Lung (tissue), 12 donors: Measurements from ENCODE around the gene ACOT7. TPM values are rescaled to one million over a fixed set of nuclear protein-coding genes. Genes with fewer than 3 reads are reported as not detected.

Experiments
- ATAC-seq: fragments of 200-7000 bp; cut with Tn5 transposase; one replicate; pipeline ENCODE4 v1.9.1; 2020; ENCODE audit warnings: moderate number of reproducible peaks; ENCODE audit not compliant: insufficient read depth, low FRiP score
- DNase-seq, 3 donors: peaks; one replicate each; pipeline ENCODE4 v3.0.0-alpha.2; 2013 to 2017
- H3K27ac ChIP-seq, 2 donors: one replicate each; pipeline ENCODE4 v1.5.1; 2013; ENCODE audit warnings: mild to moderate bottlenecking in 2 of 2, moderate library complexity in 2 of 2, control low read depth in 1 of 2, inconsistent platforms in 1 of 2, low read depth in 1 of 2, low read length in 1 of 2
- H3K27me3 ChIP-seq, 3 donors: one replicate each; pipeline ENCODE4 v1.5.1; 2013; ENCODE audit warnings: low read length in 2 of 3; ENCODE audit not compliant: control insufficient read depth in 3 of 3, insufficient read depth in 3 of 3
- H3K36me3 ChIP-seq, 4 donors: one replicate each; pipeline ENCODE4 v1.5.1; 2013; ENCODE audit warnings: low read length in 4 of 4, mild to moderate bottlenecking in 1 of 4, moderate library complexity in 1 of 4; ENCODE audit not compliant: control insufficient read depth in 4 of 4, insufficient read depth in 4 of 4
- H3K4me1 ChIP-seq, 5 donors: one replicate each; pipeline ENCODE4 v1.5.1; 2013; ENCODE audit warnings: low read length in 5 of 5, mild to moderate bottlenecking in 2 of 5, moderate library complexity in 1 of 5; ENCODE audit not compliant: control insufficient read depth in 5 of 5, insufficient read depth in 5 of 5
- H3K4me3 ChIP-seq: one replicate; pipeline ENCODE4 v1.5.1; 2013; ENCODE audit warnings: mild to moderate bottlenecking, control low read depth, moderate library complexity
- H3K9ac ChIP-seq, 2 donors: one replicate each; pipeline ENCODE4 v1.5.1; 2013; ENCODE audit warnings: low read length in 2 of 2, control low read depth in 1 of 2; ENCODE audit not compliant: insufficient read depth in 1 of 2
- H3K9me3 ChIP-seq, 4 donors: one replicate each; pipeline ENCODE4 v1.5.1; 2013; ENCODE audit warnings: low read length in 3 of 4, mild to moderate bottlenecking in 1 of 4, moderate library complexity in 1 of 4; ENCODE audit not compliant: control insufficient read depth in 4 of 4, insufficient read depth in 3 of 4
- WGBS, 2 donors: extraction: QIAGEN DNeasy Blood & Tissue Kit; methylation state at CpG; one replicate each; pipeline ENCODE4 v1.1.7; 2013; 5-methylcytosine and 5-hydroxymethylcytosine counted together
- polyA plus RNA-seq, 2 donors: library from polyadenylated mRNA; stranded (reverse); fragments of 200-250 nt; gene quantifications; one replicate each; pipeline ENCODE4 v1.2.1, GENCODE V29; 2013
- total RNA-seq, 2 donors: library from RNA; depleted of rRNA in 1 of 2; stranded (reverse); fragments of >200 nt in 1 of 2; gene quantifications; one replicate each; pipeline ENCODE4 v1.2.1, GENCODE V29; 2014 to 2021
- TF ChIP-seq, protein P1 (sequence below): IDR thresholded peaks from 2 replicates; pipeline ENCODE4 v1.5.1; 2012; ENCODE audit warnings: mild to moderate bottlenecking; ENCODE audit errors: control extremely low read depth, extremely low read depth
- donor health status: control.
- donor health status: control.
- donor health status: Bipolar disorder and iron deficiency.
- donor health status: healthy.
- donor health status: DM: yes; HTN: yes; CAD: no.

ACOT7 gene
- total and polyA plus RNA-seq, 4 donors, result 8.8 to 37.4 (median 23.1) TPM

GRCh38 chr1:6272452-6272851 lies 121.1 kb downstream of the ACOT7 start:
- no peak for ATAC-seq
- DNase-seq, result no peak

DNA sequence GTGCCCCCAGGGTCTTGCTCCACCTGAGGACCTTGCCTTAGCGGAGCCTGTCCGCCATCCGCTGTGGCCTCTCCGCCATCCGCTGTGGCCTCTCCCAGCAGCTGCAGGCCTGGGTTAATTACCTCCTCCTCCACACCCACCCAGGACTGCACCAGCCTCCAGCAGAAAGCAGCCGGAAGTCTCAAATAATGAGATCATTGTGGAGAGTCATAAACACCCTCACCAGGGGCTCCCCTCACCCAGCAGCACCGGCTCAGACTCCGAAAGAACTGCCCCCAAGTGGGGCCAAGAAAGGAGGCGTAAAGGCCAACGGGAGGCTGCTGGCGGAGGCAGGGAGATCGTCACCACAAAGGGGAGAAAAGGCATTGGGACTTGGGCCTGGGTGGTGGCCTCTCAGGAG lies 122.0 kb downstream of the ACOT7 start:
- H3K4me1 ChIP-seq, result peaks cover 0 to 52% (median 17%) of the 10 kb centered on the region in 5 donors
- H3K9me3 ChIP-seq, result peaks cover 0 to 2% (median 0%) of the 10 kb centered on the region in 4 donors
- TF ChIP-seq, protein P1, sequence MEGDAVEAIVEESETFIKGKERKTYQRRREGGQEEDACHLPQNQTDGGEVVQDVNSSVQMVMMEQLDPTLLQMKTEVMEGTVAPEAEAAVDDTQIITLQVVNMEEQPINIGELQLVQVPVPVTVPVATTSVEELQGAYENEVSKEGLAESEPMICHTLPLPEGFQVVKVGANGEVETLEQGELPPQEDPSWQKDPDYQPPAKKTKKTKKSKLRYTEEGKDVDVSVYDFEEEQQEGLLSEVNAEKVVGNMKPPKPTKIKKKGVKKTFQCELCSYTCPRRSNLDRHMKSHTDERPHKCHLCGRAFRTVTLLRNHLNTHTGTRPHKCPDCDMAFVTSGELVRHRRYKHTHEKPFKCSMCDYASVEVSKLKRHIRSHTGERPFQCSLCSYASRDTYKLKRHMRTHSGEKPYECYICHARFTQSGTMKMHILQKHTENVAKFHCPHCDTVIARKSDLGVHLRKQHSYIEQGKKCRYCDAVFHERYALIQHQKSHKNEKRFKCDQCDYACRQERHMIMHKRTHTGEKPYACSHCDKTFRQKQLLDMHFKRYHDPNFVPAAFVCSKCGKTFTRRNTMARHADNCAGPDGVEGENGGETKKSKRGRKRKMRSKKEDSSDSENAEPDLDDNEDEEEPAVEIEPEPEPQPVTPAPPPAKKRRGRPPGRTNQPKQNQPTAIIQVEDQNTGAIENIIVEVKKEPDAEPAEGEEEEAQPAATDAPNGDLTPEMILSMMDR, result no peak
- H3K4me3 ChIP-seq, result no peak overlapping the region
- DNase-seq (no peak), ATAC-seq (no peak)
- no peak overlapping the region for H3K9ac ChIP-seq
- WGBS, 2 donors, result 81 to 89% methylated on average over 12 of the region's 12 CpGs
- H3K27ac ChIP-seq, result no peak overlapping the region
- H3K36me3 ChIP-seq, result no peaks in the 10 kb centered on the region
- H3K27me3 ChIP-seq, result no peaks in the 10 kb centered on the region

More at GRCh38 chr1:6272452-6272851, 121.1 kb downstream of the ACOT7 start:
- TF ChIP-seq, protein P1, result no peak
- 80 to 85% methylated on average over 9 of the region's 9 CpGs for WGBS, 2 donors
- Histone ChIP-seq H3K27me3 (no peaks in the 10 kb centered on the region), H3K36me3 (no peaks in the 10 kb centered on the region), H3K27ac (no peak overlapping the region), H3K4me1 (peaks cover 0 to 49% (median 18%) of the 10 kb centered on the region in 5 donors), H3K9ac (no peak overlapping the region), H3K4me3 (no peak overlapping the region), H3K9me3 (peaks cover 0 to 2% (median 0%) of the 10 kb centered on the region in 4 donors)

DNA sequence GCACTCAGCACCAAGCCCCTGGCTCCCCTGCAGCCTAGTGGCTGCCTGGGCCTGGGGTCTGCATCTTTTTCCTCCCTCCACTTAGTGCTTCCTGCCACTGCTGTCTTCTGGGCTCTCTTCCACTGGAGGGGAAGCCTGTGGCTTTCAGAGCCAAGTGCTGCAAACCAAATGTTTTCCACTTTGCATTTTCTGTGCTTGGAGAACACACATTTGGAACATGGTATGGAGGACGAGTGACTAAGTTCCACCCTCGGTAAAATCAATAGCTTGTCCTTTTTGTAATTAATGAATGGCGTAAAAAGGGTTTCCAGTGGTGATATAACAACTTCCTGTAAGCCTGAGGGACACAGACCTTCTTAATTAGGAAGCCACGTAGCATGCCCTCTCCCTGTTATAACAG lies 122.6 kb downstream of the ACOT7 start:
- H3K27me3 ChIP-seq, result no peaks in the 10 kb centered on the region
- H3K4me1 ChIP-seq, result peaks cover 0 to 52% (median 19%) of the 10 kb centered on the region in 5 donors
- no peak overlapping the region for H3K27ac ChIP-seq
- DNase-seq (peak in 2 of 3 donors; percentile 39 to 72), ATAC-seq (no peak)
- H3K4me3 ChIP-seq, result no peak overlapping the region
- TF ChIP-seq, protein P1, result no peak
- peaks cover 0 to 2% (median 0%) of the 10 kb centered on the region in 4 donors for H3K9me3 ChIP-seq
- H3K9ac ChIP-seq, result no peak overlapping the region
- H3K36me3 ChIP-seq, result no peaks in the 10 kb centered on the region
- WGBS, 2 donors, result 51 to 69% methylated on average over 4 of the region's 4 CpGs

- no peak for ATAC-seq
- H3K36me3 ChIP-seq, result no peaks in the 10 kb centered on the region
- H3K9me3 ChIP-seq, result peaks cover 0 to 2% (median 0%) of the 10 kb centered on the region in 4 donors
- no peaks in the 10 kb centered on the region for H3K27me3 ChIP-seq
- no peak overlapping the region for H3K27ac ChIP-seq
- no peak for DNase-seq
- WGBS, 2 donors, result 81 to 82% methylated on average over 8 of the region's 8 CpGs
- no peak overlapping the region for H3K9ac ChIP-seq
- no peak overlapping the region for H3K4me3 ChIP-seq
- TF ChIP-seq, protein P1, result no peak
- peaks cover 0 to 54% (median 20%) of the 10 kb centered on the region in 5 donors for H3K4me1 ChIP-seq
Measured at GRCh38 chr1:6270401-6270800, 123.2 kb downstream of the ACOT7 start.
